H1 (cell line): ENCODE measurements around the gene ARHGDIG. TPM values are rescaled to one million over a fixed set of nuclear protein-coding genes. Genes with fewer than 3 reads are reported as not detected.

Experiments
- ATF2 ChIP-seq: IDR thresholded peaks from 2 replicates; pipeline ENCODE4 v1.6.1; 2012; ENCODE audit warnings: low read length, inconsistent platforms
- CHD2 ChIP-seq: IDR thresholded peaks from 2 replicates; pipeline ENCODE4 v1.6.1; 2012; ENCODE audit warnings: low read length, improper control_type of control experiment
- KDM1A ChIP-seq: fragments of 200-600, 300-600 bp; sonication (generic); IDR thresholded peaks from 2 replicates; pipeline ENCODE4 v1.7.1; 2016; ENCODE audit warnings: mild to moderate bottlenecking, low read length, borderline replicate concordance
- NANOG ChIP-seq: IDR thresholded peaks from 2 replicates; pipeline ENCODE4 v1.6.1; 2011; ENCODE audit warnings: low read length, low read depth, mild to moderate bottlenecking, inconsistent platforms; ENCODE audit not compliant: insufficient read depth, poor library complexity, severe bottlenecking
- RBBP5 ChIP-seq: IDR thresholded peaks from 2 replicates; pipeline ENCODE4 v1.7.1; 2012; ENCODE audit warnings: low read depth, mild to moderate bottlenecking, inconsistent platforms, low read length, moderate library complexity, borderline replicate concordance
- RFX5 ChIP-seq: IDR thresholded peaks from 2 replicates; pipeline ENCODE4 v1.6.1; 2011; ENCODE audit warnings: low read depth, low read length, improper control_type of control experiment, borderline replicate concordance
- SIRT6 ChIP-seq: IDR thresholded peaks from one replicate; pipeline ENCODE4 v1.7.1; 2012; ENCODE audit warnings: low read length, inconsistent platforms
- polyA plus RNA-seq, 7 experiments: library from polyadenylated mRNA; depleted of rRNA in 3 of 7; stranded (reverse) in 5 of 7; unstranded in 2 of 7; fragments of >200 nt in 5 of 7; fragments of 200-250 nt in 2 of 7; gene quantifications; 1 replicate in 5 of 7; 2 replicates in 1 of 7; 4 replicates in 1 of 7; pipeline versions ENCODE4 v1.2.1 to v1.2.3, GENCODE V29; 2011 to 2013; ENCODE audit warnings: missing spikeins in 2 of 7, mixed read lengths in 2 of 7
- total RNA-seq: library from RNA; stranded (reverse); fragmentation: NEBNext Ultra II Directional; extraction: Animal tissue kit (Norgen Biotek cat#: 25700); gene quantifications from 2 replicates; pipeline ENCODE4 v1.2.1, GENCODE V29; 2021
- TF ChIP-seq, protein P1 (sequence below): fragments of 300-600 bp; sonication (generic); IDR thresholded peaks from 2 replicates; pipeline ENCODE4 v1.7.1; 2012; ENCODE audit warnings: low read length, moderate library complexity, mild to moderate bottlenecking, inconsistent platforms; ENCODE audit not compliant: insufficient replicate concordance

Gene ARHGDIG
- total and polyA plus RNA-seq, 2 of the 8 experiments (the other 6 are each of a cell fraction or from before 2014, with no cell fraction given), result 1.2 to 2.9 TPM

DNA sequence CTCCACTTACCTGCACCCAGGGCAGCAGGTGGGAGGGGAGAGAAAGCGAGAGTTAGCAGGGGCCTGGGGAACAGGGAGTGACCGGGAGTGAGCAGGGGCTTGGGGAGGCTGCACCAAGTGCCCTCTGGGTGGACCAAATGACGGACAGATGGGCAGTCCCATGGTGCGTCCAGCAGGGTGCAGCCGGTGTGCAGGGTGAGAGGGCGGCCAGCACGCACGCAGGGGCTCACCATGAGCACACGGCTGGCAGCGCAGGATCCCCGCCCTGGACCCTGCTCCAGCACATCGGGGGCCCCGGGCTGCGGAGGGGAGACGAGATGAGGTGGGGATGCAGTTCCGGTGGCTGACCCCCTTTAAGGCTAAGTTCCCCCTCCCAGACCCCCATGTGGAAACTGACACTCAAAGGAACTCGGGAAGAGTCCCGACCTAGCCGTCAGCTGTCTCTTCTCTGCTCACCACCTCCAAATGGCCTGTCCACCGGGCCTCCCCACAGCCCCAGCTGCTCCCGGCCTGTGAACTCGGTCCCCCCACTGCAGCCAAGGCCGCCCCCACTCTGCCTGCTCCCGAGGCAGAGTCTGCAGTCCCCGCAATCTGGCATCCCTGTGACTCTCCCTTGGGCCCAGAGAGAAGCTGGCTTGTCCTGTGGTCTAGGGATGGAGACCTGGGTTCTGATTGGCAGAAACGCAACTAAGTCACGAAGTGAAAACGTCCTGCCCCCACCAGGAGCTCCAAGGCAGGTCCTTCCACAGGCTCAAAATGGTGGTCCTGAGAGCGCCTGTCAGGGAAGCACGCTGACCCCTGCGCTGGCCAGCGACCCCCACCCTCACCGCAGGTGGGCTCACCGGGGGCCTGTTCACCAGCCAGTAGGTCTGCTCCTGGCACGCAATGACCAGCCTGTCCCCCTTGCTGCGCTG is 7.5 kb upstream of the ARHGDIG start (continued):
- TF ChIP-seq, protein P1, sequence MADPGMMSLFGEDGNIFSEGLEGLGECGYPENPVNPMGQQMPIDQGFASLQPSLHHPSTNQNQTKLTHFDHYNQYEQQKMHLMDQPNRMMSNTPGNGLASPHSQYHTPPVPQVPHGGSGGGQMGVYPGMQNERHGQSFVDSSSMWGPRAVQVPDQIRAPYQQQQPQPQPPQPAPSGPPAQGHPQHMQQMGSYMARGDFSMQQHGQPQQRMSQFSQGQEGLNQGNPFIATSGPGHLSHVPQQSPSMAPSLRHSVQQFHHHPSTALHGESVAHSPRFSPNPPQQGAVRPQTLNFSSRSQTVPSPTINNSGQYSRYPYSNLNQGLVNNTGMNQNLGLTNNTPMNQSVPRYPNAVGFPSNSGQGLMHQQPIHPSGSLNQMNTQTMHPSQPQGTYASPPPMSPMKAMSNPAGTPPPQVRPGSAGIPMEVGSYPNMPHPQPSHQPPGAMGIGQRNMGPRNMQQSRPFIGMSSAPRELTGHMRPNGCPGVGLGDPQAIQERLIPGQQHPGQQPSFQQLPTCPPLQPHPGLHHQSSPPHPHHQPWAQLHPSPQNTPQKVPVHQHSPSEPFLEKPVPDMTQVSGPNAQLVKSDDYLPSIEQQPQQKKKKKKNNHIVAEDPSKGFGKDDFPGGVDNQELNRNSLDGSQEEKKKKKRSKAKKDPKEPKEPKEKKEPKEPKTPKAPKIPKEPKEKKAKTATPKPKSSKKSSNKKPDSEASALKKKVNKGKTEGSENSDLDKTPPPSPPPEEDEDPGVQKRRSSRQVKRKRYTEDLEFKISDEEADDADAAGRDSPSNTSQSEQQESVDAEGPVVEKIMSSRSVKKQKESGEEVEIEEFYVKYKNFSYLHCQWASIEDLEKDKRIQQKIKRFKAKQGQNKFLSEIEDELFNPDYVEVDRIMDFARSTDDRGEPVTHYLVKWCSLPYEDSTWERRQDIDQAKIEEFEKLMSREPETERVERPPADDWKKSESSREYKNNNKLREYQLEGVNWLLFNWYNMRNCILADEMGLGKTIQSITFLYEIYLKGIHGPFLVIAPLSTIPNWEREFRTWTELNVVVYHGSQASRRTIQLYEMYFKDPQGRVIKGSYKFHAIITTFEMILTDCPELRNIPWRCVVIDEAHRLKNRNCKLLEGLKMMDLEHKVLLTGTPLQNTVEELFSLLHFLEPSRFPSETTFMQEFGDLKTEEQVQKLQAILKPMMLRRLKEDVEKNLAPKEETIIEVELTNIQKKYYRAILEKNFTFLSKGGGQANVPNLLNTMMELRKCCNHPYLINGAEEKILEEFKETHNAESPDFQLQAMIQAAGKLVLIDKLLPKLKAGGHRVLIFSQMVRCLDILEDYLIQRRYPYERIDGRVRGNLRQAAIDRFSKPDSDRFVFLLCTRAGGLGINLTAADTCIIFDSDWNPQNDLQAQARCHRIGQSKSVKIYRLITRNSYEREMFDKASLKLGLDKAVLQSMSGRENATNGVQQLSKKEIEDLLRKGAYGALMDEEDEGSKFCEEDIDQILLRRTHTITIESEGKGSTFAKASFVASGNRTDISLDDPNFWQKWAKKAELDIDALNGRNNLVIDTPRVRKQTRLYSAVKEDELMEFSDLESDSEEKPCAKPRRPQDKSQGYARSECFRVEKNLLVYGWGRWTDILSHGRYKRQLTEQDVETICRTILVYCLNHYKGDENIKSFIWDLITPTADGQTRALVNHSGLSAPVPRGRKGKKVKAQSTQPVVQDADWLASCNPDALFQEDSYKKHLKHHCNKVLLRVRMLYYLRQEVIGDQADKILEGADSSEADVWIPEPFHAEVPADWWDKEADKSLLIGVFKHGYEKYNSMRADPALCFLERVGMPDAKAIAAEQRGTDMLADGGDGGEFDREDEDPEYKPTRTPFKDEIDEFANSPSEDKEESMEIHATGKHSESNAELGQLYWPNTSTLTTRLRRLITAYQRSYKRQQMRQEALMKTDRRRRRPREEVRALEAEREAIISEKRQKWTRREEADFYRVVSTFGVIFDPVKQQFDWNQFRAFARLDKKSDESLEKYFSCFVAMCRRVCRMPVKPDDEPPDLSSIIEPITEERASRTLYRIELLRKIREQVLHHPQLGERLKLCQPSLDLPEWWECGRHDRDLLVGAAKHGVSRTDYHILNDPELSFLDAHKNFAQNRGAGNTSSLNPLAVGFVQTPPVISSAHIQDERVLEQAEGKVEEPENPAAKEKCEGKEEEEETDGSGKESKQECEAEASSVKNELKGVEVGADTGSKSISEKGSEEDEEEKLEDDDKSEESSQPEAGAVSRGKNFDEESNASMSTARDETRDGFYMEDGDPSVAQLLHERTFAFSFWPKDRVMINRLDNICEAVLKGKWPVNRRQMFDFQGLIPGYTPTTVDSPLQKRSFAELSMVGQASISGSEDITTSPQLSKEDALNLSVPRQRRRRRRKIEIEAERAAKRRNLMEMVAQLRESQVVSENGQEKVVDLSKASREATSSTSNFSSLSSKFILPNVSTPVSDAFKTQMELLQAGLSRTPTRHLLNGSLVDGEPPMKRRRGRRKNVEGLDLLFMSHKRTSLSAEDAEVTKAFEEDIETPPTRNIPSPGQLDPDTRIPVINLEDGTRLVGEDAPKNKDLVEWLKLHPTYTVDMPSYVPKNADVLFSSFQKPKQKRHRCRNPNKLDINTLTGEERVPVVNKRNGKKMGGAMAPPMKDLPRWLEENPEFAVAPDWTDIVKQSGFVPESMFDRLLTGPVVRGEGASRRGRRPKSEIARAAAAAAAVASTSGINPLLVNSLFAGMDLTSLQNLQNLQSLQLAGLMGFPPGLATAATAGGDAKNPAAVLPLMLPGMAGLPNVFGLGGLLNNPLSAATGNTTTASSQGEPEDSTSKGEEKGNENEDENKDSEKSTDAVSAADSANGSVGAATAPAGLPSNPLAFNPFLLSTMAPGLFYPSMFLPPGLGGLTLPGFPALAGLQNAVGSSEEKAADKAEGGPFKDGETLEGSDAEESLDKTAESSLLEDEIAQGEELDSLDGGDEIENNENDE, result no peak
- TF ChIP-seq CHD2 (no peak), ATF2 (no peak), NANOG (no peak), RBBP5 (no peak), KDM1A (no peak), RFX5 (no peak), SIRT6 (no peak)
